Gastroesophageal sphincter (tissue), 3 donors: Measurements from ENCODE around the gene DHRSX.

ENCODE experiments used
- CTCF ChIP-seq, 4 experiments: fragments of 200-600 bp in 2 of 4; fragments of 450-650 bp in 2 of 4; sonication (generic) in 1 of 4; IDR thresholded peaks; one replicate each; pipeline ENCODE4 v1.5.1; 2017 to 2019; ENCODE audit warnings: antibody characterized with exemption in 4 of 4, mild to moderate bottlenecking in 2 of 4, moderate library complexity in 2 of 4
- EP300 ChIP-seq: sonication (generic); formaldehyde crosslinking; IDR thresholded peaks from one replicate; pipeline ENCODE4 v1.6.1; 2017; ENCODE audit warnings: antibody characterized with exemption, mild to moderate bottlenecking
- POLR2A ChIP-seq, 2 donors: fragments of 450-650 bp; IDR thresholded peaks; one replicate each; pipeline ENCODE4 v1.6.1; 2017; ENCODE audit warnings: antibody characterized with exemption in 2 of 2, mild to moderate bottlenecking in 2 of 2, moderate library complexity in 1 of 2
- POLR2AphosphoS5 ChIP-seq: sonication (generic); formaldehyde crosslinking; IDR thresholded peaks from one replicate; pipeline ENCODE4 v1.6.1; 2017; ENCODE audit warnings: antibody characterized with exemption

- TF ChIP-seq POLR2AphosphoS5 (no peak), CTCF (IDR thresholded peaks at IDR 0.05) (no peak), EP300 (no peak), POLR2A (IDR thresholded peaks at IDR 0.05) (no peak)
Measured at GRCh38 chrX:2418000-2418399, 82.8 kb downstream of the DHRSX start.
